IPS-15b (cell line): ENCODE data around the gene ALLC.
"Not testable (repeated sequence)": the region's sequence is repeated elsewhere in the genome, so short reads cannot be mapped to it uniquely, and the experiment has no call there.

Experiments
- H3K27me3 ChIP-seq: one replicate; pipeline ENCODE4 v1.6.1; 2013; ENCODE audit warnings: low read length; ENCODE audit not compliant: control insufficient read depth, insufficient read depth
- H3K36me3 ChIP-seq: one replicate; pipeline ENCODE4 v1.6.1; 2013; ENCODE audit warnings: low read length; ENCODE audit not compliant: control insufficient read depth, insufficient read depth
- H3K4me1 ChIP-seq: one replicate; pipeline ENCODE4 v1.6.1; 2013; ENCODE audit warnings: mild to moderate bottlenecking, low read length; ENCODE audit not compliant: control insufficient read depth, insufficient read depth
- H3K4me3 ChIP-seq: one replicate; pipeline ENCODE4 v1.5.1; 2013; ENCODE audit warnings: low read depth, low read length
- H3K9ac ChIP-seq: one replicate; pipeline ENCODE4 v1.6.1; 2013; ENCODE audit warnings: low read depth, mild to moderate bottlenecking, low read length
- H3K9me3 ChIP-seq: one replicate; pipeline ENCODE4 v1.6.1; 2013; ENCODE audit warnings: mild to moderate bottlenecking, low read length; ENCODE audit not compliant: control insufficient read depth, insufficient read depth

Gene ALLC

GRCh38 chr2:3654011-3654410 is 4.0 kb upstream of the ALLC start:
- no peaks in the 10 kb centered on the region for H3K9me3 ChIP-seq
- H3K4me1 ChIP-seq, result peaks cover 4% of the 10 kb centered on the region
- H3K4me3 ChIP-seq, result no peak overlapping the region
- H3K36me3 ChIP-seq, result no peaks in the 10 kb centered on the region
- H3K9ac ChIP-seq, result no peak overlapping the region
- no peaks in the 10 kb centered on the region for H3K27me3 ChIP-seq

GRCh38 chr2:3654531-3655225 is 3.3 kb upstream of the ALLC start:
- Histone ChIP-seq H3K36me3 (no peaks in the 10 kb centered on the region), H3K9ac (no peak overlapping the region), H3K4me1 (peaks cover 4% of the 10 kb centered on the region), H3K27me3 (no peaks in the 10 kb centered on the region), H3K4me3 (no peak overlapping the region), H3K9me3 (no peaks in the 10 kb centered on the region)

DNA sequence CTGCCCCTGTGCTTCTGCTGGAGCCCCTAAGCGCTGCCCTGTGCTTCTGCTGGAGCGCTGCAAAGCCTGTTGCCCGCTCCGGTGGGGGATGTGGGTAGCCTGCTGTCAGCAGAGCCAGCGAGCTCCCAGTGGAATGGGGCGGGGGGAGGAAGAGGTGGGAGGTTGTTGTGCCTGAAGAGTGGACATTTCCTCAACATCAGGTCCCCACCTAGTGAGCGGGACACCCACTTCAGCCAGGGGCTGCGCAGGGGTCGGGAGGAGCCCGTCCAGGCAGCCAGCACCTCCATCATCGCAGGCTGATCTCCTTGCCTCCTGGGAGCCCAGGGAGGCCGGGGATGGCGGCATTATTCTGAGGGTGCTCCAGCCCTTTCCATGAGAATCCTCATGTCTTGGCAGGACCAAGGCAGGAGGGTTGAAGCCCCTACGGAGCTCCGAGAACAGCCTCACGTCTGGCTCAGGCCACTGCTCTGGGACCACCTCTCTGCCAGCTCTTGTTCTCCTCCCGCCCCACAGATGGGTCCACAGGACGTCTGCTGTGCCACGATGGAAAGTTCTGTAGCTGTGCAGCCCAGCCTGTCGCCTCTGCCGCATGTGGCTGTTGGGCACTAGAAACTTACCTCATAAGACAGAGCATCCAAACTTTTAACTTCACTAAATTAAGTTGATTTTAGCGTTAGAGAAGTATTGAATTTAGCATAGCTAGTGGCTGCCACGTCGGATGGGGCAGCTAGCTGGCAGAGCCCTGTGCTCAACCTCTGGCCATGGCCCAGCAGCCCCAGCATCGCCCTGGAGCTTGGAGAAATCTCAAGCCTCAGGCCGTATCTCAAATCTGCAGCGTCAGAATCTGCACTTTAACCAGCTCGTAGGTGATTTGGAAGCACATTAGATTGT is 1.9 kb upstream of the ALLC start:
- Histone ChIP-seq H3K4me1 (peaks cover 2% of the 10 kb centered on the region), H3K9ac (no peak overlapping the region), H3K4me3 (no peak overlapping the region), H3K9me3 (no peaks in the 10 kb centered on the region), H3K36me3 (no peaks in the 10 kb centered on the region), H3K27me3 (no peaks in the 10 kb centered on the region)

DNA sequence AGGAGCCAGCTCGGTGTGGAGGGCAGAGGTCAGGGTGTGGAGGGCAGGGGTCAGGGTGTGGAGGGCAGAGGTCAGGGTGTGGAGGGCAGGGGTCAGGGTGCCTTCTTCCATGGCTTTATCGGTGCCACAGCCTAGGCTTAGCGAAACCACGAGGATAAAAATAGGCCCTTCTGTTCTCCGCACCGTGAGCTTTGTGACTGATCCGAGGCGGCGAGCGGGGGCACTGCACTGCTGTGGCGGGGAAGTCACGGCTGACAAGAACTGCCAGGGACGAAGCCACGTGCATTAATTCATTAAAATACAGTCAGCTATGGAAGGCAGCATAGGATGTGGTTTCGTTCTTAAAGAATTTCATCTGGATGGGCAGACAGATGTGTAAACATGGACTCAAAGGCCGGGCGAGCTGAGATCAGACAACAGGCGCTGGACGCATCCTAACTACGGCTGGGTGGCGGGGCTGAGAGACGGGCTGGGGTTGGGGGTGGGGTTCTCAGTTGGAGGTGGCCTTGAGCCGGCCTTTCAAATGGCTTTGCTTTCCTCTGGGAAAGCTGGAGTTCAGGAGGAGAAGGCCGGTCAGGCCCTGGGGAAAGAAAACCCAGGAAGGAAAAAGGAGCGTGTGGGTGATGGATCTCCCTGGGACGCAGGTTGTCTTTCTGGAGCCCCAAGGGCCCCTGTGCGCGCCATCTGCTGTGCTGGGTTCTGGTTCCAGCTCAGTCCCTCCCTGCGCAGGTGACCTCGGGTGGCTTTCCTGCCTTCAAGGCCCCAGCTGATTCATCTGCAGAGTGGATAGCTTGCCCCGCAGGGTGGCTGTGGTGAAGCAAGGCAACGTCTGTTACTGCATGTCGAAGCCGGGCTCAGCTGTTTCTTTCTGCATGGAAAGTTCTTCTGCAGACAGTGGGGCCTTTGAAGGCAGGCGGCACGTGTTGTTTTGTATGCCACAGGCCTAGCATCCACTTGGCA is 958 bp upstream of the ALLC start:
- Histone ChIP-seq H3K36me3 (no peaks in the 10 kb centered on the region), H3K4me3 (no peak overlapping the region), H3K27me3 (no peaks in the 10 kb centered on the region), H3K4me1 (peaks cover 2% of the 10 kb centered on the region), H3K9me3 (no peaks in the 10 kb centered on the region), H3K9ac (no peak overlapping the region)

- no peak overlapping the region for H3K4me3 ChIP-seq
- H3K27me3 ChIP-seq, result no peaks in the 10 kb centered on the region
- peaks cover 2% of the 10 kb centered on the region for H3K4me1 ChIP-seq
- no peak overlapping the region for H3K9ac ChIP-seq
- H3K9me3 ChIP-seq, result no peaks in the 10 kb centered on the region
- no peaks in the 10 kb centered on the region for H3K36me3 ChIP-seq
These were observed 1.7 kb downstream of the ALLC start for GRCh38 chr2:3659447-3660432.

- not testable (repeated sequence) for H3K4me1 ChIP-seq, H3K4me3 ChIP-seq, H3K9ac ChIP-seq, H3K27me3 ChIP-seq, H3K36me3 ChIP-seq, H3K9me3 ChIP-seq
These were observed 2.6 kb downstream of the ALLC start for GRCh38 chr2:3660640-3661039.

DNA sequence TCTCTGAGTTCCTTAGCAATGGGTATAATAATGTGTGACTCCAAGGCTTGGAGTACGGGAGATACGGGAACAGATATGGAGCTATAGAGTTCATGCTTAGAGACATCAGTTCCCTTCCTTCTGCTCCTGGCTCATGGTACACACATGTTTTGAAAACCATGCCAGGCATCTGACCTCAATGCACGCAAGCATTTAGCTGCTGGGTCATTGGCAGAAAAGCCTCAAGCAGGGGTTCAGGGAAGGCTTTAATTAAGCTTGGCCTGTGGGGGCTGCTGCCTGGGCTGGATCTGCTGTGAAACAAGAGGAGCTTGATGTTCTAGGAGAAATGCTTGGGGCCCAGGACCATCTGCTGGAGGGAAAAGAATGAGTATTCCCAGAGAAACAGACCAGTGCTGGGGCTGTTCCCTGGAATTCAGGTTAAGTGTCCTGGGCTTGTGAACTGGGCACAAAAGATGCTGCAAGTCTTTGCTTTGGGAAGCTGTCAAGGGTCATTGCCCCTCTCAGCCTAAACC is 3.2 kb downstream of the ALLC start:
- no peak overlapping the region for H3K4me3 ChIP-seq

GRCh38 chr2:3662239-3662638 is 4.2 kb downstream of the ALLC start:
- Histone ChIP-seq H3K9ac (no peak overlapping the region), H3K9me3 (no peaks in the 10 kb centered on the region), H3K4me1 (peaks cover under 1% of the 10 kb centered on the region), H3K4me3 (no peak overlapping the region), H3K36me3 (no peaks in the 10 kb centered on the region), H3K27me3 (no peaks in the 10 kb centered on the region)

More for the DNA sequence above, 3.2 kb downstream of the ALLC start:
- H3K9ac ChIP-seq, result no peak overlapping the region
- H3K36me3 ChIP-seq, result no peaks in the 10 kb centered on the region
- H3K9me3 ChIP-seq, result no peaks in the 10 kb centered on the region
- H3K27me3 ChIP-seq, result no peaks in the 10 kb centered on the region
- H3K4me1 ChIP-seq, result peaks cover 2% of the 10 kb centered on the region

GRCh38 chr2:3664118-3664517 is 6.1 kb downstream of the ALLC start:
- no peaks in the 10 kb centered on the region for H3K27me3 ChIP-seq
- no peaks in the 10 kb centered on the region for H3K4me1 ChIP-seq
- no peak overlapping the region for H3K4me3 ChIP-seq
- H3K36me3 ChIP-seq, result no peaks in the 10 kb centered on the region
- H3K9me3 ChIP-seq, result no peaks in the 10 kb centered on the region
- no peak overlapping the region for H3K9ac ChIP-seq

- H3K4me3 ChIP-seq, result no peak overlapping the region
- no peaks in the 10 kb centered on the region for H3K27me3 ChIP-seq
- H3K4me1 ChIP-seq, result no peaks in the 10 kb centered on the region
- no peaks in the 10 kb centered on the region for H3K36me3 ChIP-seq
- no peaks in the 10 kb centered on the region for H3K9me3 ChIP-seq
- H3K9ac ChIP-seq, result no peak overlapping the region
These were observed 6.9 kb downstream of the ALLC start for GRCh38 chr2:3664925-3665324.
